Muscle of leg (tissue), 16 donors: ENCODE measurements around the gene PHEX. TPM values are rescaled to one million over a fixed set of nuclear protein-coding genes. Genes with fewer than 3 reads are reported as not detected.

ENCODE experiments used
- DNase-seq: peaks from one replicate; pipeline ENCODE4 v3.0.0; 2013
- H3K27ac ChIP-seq: one replicate; pipeline ENCODE4 v1.5.1; 2013; ENCODE audit warnings: mild to moderate bottlenecking, low read length, control low read depth
- H3K27me3 ChIP-seq: one replicate; pipeline ENCODE4 v1.6.1; 2013; ENCODE audit warnings: low read length; ENCODE audit not compliant: control insufficient read depth, insufficient read depth
- H3K36me3 ChIP-seq: one replicate; pipeline ENCODE4 v1.6.1; 2013; ENCODE audit warnings: low read length; ENCODE audit not compliant: control insufficient read depth, insufficient read depth
- H3K4me1 ChIP-seq: one replicate; pipeline ENCODE4 v1.6.1; 2013; ENCODE audit warnings: low read length; ENCODE audit not compliant: control insufficient read depth, insufficient read depth
- H3K4me3 ChIP-seq: one replicate; pipeline ENCODE4 v1.5.1; 2013; ENCODE audit warnings: low read length, control low read depth
- H3K9me3 ChIP-seq: replicated peaks from 2 replicates; pipeline ENCODE4 v1.6.1; 2013; ENCODE audit warnings: low read depth, low read length; ENCODE audit not compliant: control insufficient read depth
- WGBS: methylation state at CpG from one replicate; pipeline ENCODE4 v1.1.5; 2013; ENCODE audit warnings: missing lambda C conversion rate; ENCODE audit not compliant: insufficient coverage; 5-methylcytosine and 5-hydroxymethylcytosine counted together
- long read RNA-seq, 11 donors: transcript quantifications; one replicate each; lab custom pipeline, GENCODE V29; 2026
- polyA plus RNA-seq, 8 donors: library from polyadenylated mRNA; unstranded; fragments of 120-200 nt; gene quantifications; one replicate each; pipeline versions ENCODE4 v1.2.1 to v1.2.3, GENCODE V29; 2013; ENCODE audit warnings: inconsistent platforms in 1 of 8, low replicate concordance in 1 of 8; ENCODE audit not compliant: insufficient read length in 8 of 8, insufficient read depth in 1 of 8
- total RNA-seq: library from RNA; stranded (reverse); fragments of 120-200 nt; gene quantifications from one replicate; pipeline ENCODE4 v1.2.4, GENCODE V29; 2013

Gene PHEX
- total RNA-seq (4.9 TPM), polyA plus RNA-seq (1 to 10 TPM; 1.9 to 5.3 (median 3.9) TPM)
- long read RNA-seq, donor 1, full-length matches to known transcripts: 1 of 1 reads
- long read RNA-seq, donor 1, partial matches to known transcripts: 0 of 1 reads
- long read RNA-seq, donor 1, other reads (novel, unspliced or antisense): 0 of 1 reads
- long read RNA-seq, donor 2: 0 reads
- long read RNA-seq, donor 3: 0 reads
- long read RNA-seq, donor 4: 0 reads
- long read RNA-seq, donor 5: 0 reads
- long read RNA-seq, donor 6: 0 reads
- long read RNA-seq, donor 7: 0 reads
- long read RNA-seq, donor 8: 0 reads
- long read RNA-seq, donor 9: 0 reads
- long read RNA-seq, donor 10, full-length matches to known transcripts: 1 of 1 reads
- long read RNA-seq, donor 10, partial matches to known transcripts: 0 of 1 reads
- long read RNA-seq, donor 10, other reads (novel, unspliced or antisense): 0 of 1 reads
- long read RNA-seq, donor 11: 0 reads

- no peaks in the 10 kb centered on the region for H3K9me3 ChIP-seq
- H3K36me3 ChIP-seq: no peaks in the 10 kb centered on the region
- H3K27me3 ChIP-seq: peaks cover 8% of the 10 kb centered on the region
- peak within 1 kb of the TSS; percentile 29 for H3K27ac ChIP-seq
- WGBS: no CpG with 5 or more reads among the region's 1 CpG
- H3K4me1 ChIP-seq: no peaks in the 10 kb centered on the region
- no peak for DNase-seq
- no peak within 1 kb of the TSS for H3K4me3 ChIP-seq
Measured at GRCh38 chrX:22032084-22032483, at the start of gene PHEX. PHEX (plus strand) TSS chrX:22032325; CDS start chrX:22033006, 681 bp downstream.

DNA sequence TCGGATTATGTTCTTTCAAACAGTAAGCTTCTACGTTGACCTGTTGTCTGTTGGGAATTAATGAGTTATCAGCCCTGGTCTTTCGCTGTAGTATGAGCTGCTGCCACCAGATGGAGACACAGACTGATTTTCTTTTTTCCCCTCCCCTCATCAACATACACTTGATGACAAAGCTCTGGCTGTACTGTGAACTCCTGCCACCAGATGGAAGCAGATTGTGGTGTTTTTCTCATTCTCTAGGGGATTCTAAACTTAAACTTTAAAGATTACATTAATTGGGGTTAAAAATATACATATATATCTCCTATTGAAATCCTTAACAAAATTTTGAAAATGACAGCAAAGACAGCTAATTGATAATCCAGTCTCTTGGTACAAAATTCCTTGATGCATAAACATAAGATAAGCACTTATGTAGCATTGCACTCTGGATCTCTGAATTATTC is 46.8 kb upstream of the PHEX start:
- peaks cover 10% of the 10 kb centered on the region for H3K36me3 ChIP-seq
- WGBS: no CpG with 5 or more reads among the region's 3 CpGs
- H3K27me3 ChIP-seq: peaks cover 10% of the 10 kb centered on the region
- H3K4me1 ChIP-seq: no peaks in the 10 kb centered on the region
- H3K4me3 ChIP-seq: no peak overlapping the region
- no peaks in the 10 kb centered on the region for H3K9me3 ChIP-seq
- DNase-seq: peak; percentile 87
- H3K27ac ChIP-seq: no peak overlapping the region

- no peak for DNase-seq
- no peak overlapping the region for H3K4me3 ChIP-seq
- no peak overlapping the region for H3K27ac ChIP-seq
- peaks cover 10% of the 10 kb centered on the region for H3K36me3 ChIP-seq
- no CpG with 5 or more reads among the region's 1 CpG for WGBS
- no peaks in the 10 kb centered on the region for H3K9me3 ChIP-seq
- no peaks in the 10 kb centered on the region for H3K4me1 ChIP-seq
- H3K27me3 ChIP-seq: peaks cover 10% of the 10 kb centered on the region
Measured at GRCh38 chrX:21986596-21986995, 45.5 kb upstream of the PHEX start.

DNA sequence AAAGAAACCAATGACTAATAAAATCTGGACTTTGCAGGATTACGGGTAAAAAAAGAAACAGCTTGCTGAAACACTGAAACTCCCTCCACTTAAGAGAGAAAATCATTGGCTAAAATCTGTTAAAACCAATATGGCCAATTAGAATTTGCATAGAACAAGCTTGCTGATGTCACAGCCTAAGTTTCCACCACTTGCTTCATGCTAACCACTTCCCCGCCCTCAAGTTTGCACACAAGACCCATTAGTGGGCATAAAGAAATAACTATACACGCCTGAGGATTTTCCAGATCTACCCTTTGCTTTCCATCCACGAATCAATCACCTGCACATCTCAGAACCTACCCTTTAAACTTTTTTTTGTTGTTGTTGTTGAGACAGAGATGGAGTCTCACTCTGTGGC is 42.7 kb upstream of the PHEX start:
- Histone ChIP-seq H3K27ac (no peak overlapping the region), H3K4me1 (peaks cover 3% of the 10 kb centered on the region), H3K9me3 (no peaks in the 10 kb centered on the region), H3K27me3 (peaks cover 10% of the 10 kb centered on the region), H3K36me3 (peaks cover 12% of the 10 kb centered on the region), H3K4me3 (no peak overlapping the region)
- no peak for DNase-seq
- WGBS: 63% methylated on average over 1 of the region's 4 CpGs

GRCh38 chrX:21990832-21991231 is 41.3 kb upstream of the PHEX start:
- peaks cover 3% of the 10 kb centered on the region for H3K4me1 ChIP-seq
- H3K36me3 ChIP-seq: peaks cover 12% of the 10 kb centered on the region
- WGBS: 80% methylated on average over 5 of the region's 8 CpGs
- H3K27ac ChIP-seq: no peak overlapping the region
- peaks cover 10% of the 10 kb centered on the region for H3K27me3 ChIP-seq
- H3K4me3 ChIP-seq: no peak overlapping the region
- no peaks in the 10 kb centered on the region for H3K9me3 ChIP-seq
- no peak for DNase-seq

DNA sequence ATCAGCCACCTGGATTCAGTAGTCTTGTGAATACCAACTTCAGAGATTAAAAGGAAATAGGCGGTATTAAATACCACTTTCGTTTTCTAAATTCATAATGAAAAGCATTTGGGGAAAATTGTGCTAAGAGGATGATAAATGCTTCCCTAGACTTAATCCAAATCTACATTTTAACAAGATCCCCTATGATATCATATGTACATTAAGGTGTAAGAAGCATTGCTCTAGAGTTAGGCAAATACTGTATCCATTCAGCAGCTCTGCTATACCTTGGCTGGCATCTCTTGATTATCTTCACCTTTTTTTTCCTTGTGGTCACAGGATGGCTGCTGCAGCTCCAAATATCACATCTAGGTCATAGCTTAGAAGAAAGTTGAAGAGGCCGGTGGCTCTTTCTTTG is 40.6 kb upstream of the PHEX start:
- peaks cover 3% of the 10 kb centered on the region for H3K4me1 ChIP-seq
- H3K9me3 ChIP-seq: no peaks in the 10 kb centered on the region
- no peak for DNase-seq
- H3K27ac ChIP-seq: no peak overlapping the region
- peaks cover 10% of the 10 kb centered on the region for H3K36me3 ChIP-seq
- WGBS: no CpG with 5 or more reads among the region's 3 CpGs
- H3K4me3 ChIP-seq: no peak overlapping the region
- H3K27me3 ChIP-seq: peaks cover 10% of the 10 kb centered on the region

DNA sequence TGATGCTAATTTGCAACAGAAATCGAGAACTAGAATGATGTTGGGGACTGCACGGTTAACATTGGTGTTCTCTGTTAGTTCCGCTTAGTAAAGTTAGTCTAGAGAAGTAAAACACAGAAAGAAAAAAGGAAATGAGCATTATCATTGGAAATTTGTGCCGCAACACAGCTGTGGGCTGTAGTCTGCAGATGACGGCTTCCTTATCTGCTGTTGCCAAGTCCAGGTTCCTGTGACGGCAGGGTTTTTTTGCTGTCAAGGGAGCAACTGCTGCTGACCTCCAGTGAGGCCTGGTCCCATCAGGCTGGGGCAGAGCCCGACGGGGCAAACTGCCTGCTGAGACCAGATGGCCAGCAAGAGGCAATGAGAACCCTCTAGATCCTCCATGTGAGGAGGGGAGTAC is 38.9 kb upstream of the PHEX start:
- H3K9me3 ChIP-seq: no peaks in the 10 kb centered on the region
- peaks cover 6% of the 10 kb centered on the region for H3K27me3 ChIP-seq
- peaks cover 3% of the 10 kb centered on the region for H3K4me1 ChIP-seq
- no peak overlapping the region for H3K4me3 ChIP-seq
- H3K27ac ChIP-seq: peak overlapping the region; percentile 48
- peaks cover 3% of the 10 kb centered on the region for H3K36me3 ChIP-seq
- WGBS: 75% methylated on average over 6 of the region's 8 CpGs
- peak; percentile 63 for DNase-seq

DNA sequence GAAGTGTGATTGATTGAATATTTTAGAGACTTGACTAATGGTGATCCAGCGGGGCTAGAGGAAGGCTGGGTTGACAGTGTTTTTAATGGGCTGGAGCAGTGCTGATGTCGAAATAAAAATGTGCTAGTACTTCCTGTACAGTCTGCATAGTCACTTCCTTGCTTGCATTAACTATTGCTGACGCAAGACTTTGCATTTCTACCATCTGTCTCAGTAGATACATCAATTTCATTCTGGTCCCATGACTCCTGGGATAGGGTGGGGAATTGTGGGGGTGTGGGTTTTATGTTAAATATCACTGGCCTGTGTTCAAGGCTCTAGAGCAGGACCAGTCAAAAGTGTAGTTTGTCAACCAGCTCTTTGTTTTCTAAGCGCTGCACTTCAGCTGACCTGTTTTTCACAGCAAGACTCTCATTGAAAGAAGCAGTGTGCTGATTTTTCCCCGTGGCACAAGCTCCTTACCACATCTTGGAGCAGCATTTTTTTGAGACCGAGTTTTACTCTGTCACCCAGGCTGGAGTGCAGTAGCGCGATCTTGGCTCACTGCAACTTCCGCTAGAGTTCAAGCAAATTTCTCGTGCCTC is 35.2 kb upstream of the PHEX start:
- H3K27ac ChIP-seq: no peak overlapping the region
- 61% methylated on average over 4 of the region's 10 CpGs for WGBS
- DNase-seq: peak; percentile 52

DNA sequence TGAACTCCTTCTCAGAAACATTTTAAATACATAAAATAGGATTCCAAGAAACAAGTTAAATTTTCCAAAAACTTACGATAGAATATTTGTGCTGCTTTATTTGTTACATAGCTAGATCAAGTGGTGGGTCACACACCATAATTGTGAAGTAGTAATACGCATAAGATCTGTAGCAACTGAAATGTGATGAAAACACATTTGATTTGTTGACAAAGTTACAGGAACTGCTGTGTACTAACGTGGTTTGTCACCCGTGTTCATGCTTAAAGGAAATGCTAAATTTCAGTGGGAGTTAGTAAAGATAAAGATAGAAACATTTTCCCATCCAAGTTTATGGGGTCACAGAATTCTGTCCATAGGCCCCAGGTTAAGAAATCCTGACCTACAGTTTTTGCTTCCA is 34.1 kb upstream of the PHEX start:
- Histone ChIP-seq H3K36me3 (no peaks in the 10 kb centered on the region), H3K4me3 (no peak overlapping the region), H3K9me3 (no peaks in the 10 kb centered on the region), H3K27me3 (peaks cover 2% of the 10 kb centered on the region), H3K27ac (no peak overlapping the region), H3K4me1 (no peaks in the 10 kb centered on the region)
- DNase-seq: no peak
- WGBS: 80% methylated on average over 1 of the region's 4 CpGs

More for the DNA sequence above, 35.2 kb upstream of the PHEX start:
- Histone ChIP-seq H3K9me3 (no peaks in the 10 kb centered on the region), H3K36me3 (no peaks in the 10 kb centered on the region), H3K4me3 (no peak overlapping the region), H3K27me3 (peaks cover 2% of the 10 kb centered on the region), H3K4me1 (peaks cover 3% of the 10 kb centered on the region)

- peaks cover 14% of the 10 kb centered on the region for H3K27me3 ChIP-seq
- no peaks in the 10 kb centered on the region for H3K4me1 ChIP-seq
- WGBS: 78% methylated on average over 10 of the region's 10 CpGs
- H3K4me3 ChIP-seq: no peak overlapping the region
- no peak for DNase-seq
- no peaks in the 10 kb centered on the region for H3K36me3 ChIP-seq
- no peak overlapping the region for H3K27ac ChIP-seq
- H3K9me3 ChIP-seq: peaks cover 4% of the 10 kb centered on the region
Measured at GRCh38 chrX:22004866-22005265, 27.3 kb upstream of the PHEX start.
